Thyroid gland (tissue), 4 donors: ENCODE results near the gene SLC2A13.

Experiments used
- POLR2A ChIP-seq, 2 donors: fragments of 450-650 bp; IDR thresholded peaks; one replicate each; pipeline ENCODE4 v1.6.1; 2017; ENCODE audit warnings: antibody characterized with exemption in 2 of 2, mild to moderate bottlenecking in 2 of 2, moderate library complexity in 1 of 2
- TF ChIP-seq, protein P1 (sequence below), 6 experiments: fragments of 200-600 bp in 3 of 6; fragments of 450-650 bp in 3 of 6; sonication (generic) in 3 of 6; IDR thresholded peaks; one replicate each; pipeline ENCODE4 v1.5.1; 2016 to 2019; ENCODE audit warnings: antibody characterized with exemption in 6 of 6, mild to moderate bottlenecking in 2 of 6, inconsistent platforms in 1 of 6, moderate library complexity in 1 of 6

- TF ChIP-seq, protein P1, sequence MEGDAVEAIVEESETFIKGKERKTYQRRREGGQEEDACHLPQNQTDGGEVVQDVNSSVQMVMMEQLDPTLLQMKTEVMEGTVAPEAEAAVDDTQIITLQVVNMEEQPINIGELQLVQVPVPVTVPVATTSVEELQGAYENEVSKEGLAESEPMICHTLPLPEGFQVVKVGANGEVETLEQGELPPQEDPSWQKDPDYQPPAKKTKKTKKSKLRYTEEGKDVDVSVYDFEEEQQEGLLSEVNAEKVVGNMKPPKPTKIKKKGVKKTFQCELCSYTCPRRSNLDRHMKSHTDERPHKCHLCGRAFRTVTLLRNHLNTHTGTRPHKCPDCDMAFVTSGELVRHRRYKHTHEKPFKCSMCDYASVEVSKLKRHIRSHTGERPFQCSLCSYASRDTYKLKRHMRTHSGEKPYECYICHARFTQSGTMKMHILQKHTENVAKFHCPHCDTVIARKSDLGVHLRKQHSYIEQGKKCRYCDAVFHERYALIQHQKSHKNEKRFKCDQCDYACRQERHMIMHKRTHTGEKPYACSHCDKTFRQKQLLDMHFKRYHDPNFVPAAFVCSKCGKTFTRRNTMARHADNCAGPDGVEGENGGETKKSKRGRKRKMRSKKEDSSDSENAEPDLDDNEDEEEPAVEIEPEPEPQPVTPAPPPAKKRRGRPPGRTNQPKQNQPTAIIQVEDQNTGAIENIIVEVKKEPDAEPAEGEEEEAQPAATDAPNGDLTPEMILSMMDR (IDR thresholded peaks at IDR 0.05) = no peak
- no peak for TF ChIP-seq POLR2A (IDR thresholded peaks at IDR 0.05)
These were observed 71.7 kb downstream of the SLC2A13 start for GRCh38 chr12:40034156-40034555.
